Prostate gland (tissue), 2 donors: ENCODE data around the gene LITAF. TPM values are rescaled to one million over a fixed set of nuclear protein-coding genes. Genes with fewer than 3 reads are reported as not detected.

Experiments used
- DNase-seq: peaks from one replicate; pipeline ENCODE4 v3.0.0-alpha.2; 2019; ENCODE audit warnings: low spot score
- H3K27ac ChIP-seq, 2 donors: fragments of 200-600 bp; sonication (generic); 2 replicates each; pipeline ENCODE4 v1.5.1; 2017 to 2019
- H3K27me3 ChIP-seq: fragments of 200-600 bp; sonication (generic); replicated peaks from 2 replicates; pipeline ENCODE4 v1.5.1; 2019; ENCODE audit not compliant: insufficient read depth
- H3K36me3 ChIP-seq, 2 donors: fragments of 200-600 bp; sonication (generic); 1 replicate in 1 of 2; 2 replicates in 1 of 2; pipeline versions ENCODE4 v1.5.1 to v1.8.1; 2017 to 2019
- H3K4me1 ChIP-seq: fragments of 200-600 bp; sonication (generic); replicated peaks from 2 replicates; pipeline ENCODE4 v1.5.1; 2019
- H3K4me3 ChIP-seq, 2 donors: fragments of 200-600 bp; sonication (generic); 2 replicates each; pipeline ENCODE4 v1.5.1; 2017 to 2019
- H3K9me3 ChIP-seq: fragments of 200-600 bp; sonication (generic); 2 replicates; pipeline ENCODE4 v1.5.1; 2017
- CTCF ChIP-seq, 4 experiments: fragments of 200-600 bp in 2 of 4; fragments of 450-650 bp in 2 of 4; sonication (generic) in 2 of 4; IDR thresholded peaks; 1 replicate in 3 of 4; 2 replicates in 1 of 4; pipeline ENCODE4 v1.5.1; 2016 to 2019; ENCODE audit warnings: antibody characterized with exemption in 4 of 4, mild to moderate bottlenecking in 2 of 4, moderate library complexity in 2 of 4
- POLR2A ChIP-seq: fragments of 450-650 bp; IDR thresholded peaks from one replicate; pipeline ENCODE4 v1.6.1; 2016; ENCODE audit warnings: antibody characterized with exemption, mild to moderate bottlenecking
- POLR2AphosphoS5 ChIP-seq: sonication (generic); formaldehyde crosslinking; IDR thresholded peaks from one replicate; pipeline ENCODE4 v1.6.1; 2017; ENCODE audit warnings: antibody characterized with exemption
- WGBS: methylation state at CpG from one replicate; pipeline ENCODE4 v1.1.5; 2018; 5-methylcytosine and 5-hydroxymethylcytosine counted together
- intact Hi-C: fragments of 100-400 bp; cut with DNase I; formaldehyde crosslinking; loops from one replicate; pipeline ENCODE4 v1.14.2; 2022
- total RNA-seq, 2 donors: library from RNA; depleted of rRNA; stranded (reverse); fragments of >200 nt; gene quantifications; one replicate each; pipeline ENCODE4 v1.1.0, GENCODE V29; 2016

LITAF gene
- total RNA-seq, 2 donors from 2014 or later, result 92.5 to 137 TPM

DNA sequence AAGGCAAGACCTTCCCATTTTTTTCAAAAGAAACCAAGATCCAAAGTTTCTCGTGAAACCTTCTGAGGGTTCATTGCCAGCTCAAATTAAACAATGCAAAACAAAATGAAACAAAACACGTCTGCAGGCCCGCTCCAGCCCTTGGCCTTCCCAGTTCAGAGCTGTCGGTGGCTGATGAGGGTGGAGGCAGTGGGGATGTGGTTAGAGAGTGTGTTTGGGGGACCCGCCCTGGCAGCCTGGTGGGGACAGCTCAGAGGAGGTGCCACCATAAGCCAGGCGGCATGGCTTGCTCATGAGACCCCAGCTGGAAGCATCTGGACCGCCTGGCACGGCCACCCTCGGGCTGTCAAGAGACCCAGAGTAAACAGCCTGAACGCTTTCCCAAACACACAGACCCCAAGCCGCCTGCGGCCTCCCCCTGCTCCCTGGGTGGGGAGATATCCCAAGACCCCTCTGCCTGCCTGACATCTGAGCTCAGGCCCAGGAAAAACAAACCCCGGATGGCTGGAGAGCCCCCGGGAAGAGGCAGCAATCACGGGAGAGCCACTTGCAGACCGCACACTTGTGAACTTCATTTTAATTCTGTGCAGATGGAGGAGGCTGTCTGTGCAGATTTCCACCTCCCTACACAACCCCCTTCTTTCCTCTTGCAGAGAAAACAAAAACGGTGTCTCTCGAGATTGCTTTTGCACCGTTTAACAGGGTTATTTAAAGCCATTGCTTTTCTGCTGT lies 35.4 kb upstream of the LITAF start:
- intact Hi-C loops, result no loop called here
- Histone ChIP-seq H3K27me3 (no peaks in the 10 kb centered on the region), H3K36me3 (no peaks in the 10 kb centered on the region), H3K9me3 (no peaks in the 10 kb centered on the region), H3K27ac (peak overlapping the region; percentile 17 to 51), H3K4me1 (no peaks in the 10 kb centered on the region), H3K4me3 (no peak overlapping the region)
- WGBS, result 29% methylated on average over 15 of the region's 19 CpGs
- no peak for DNase-seq
- TF ChIP-seq POLR2A (no peak), CTCF (IDR thresholded peaks at IDR 0.05) (no peak), POLR2AphosphoS5 (no peak)

- Histone ChIP-seq H3K4me1 (no peaks in the 10 kb centered on the region), H3K9me3 (no peaks in the 10 kb centered on the region), H3K27ac (peak overlapping the region in 1 of 2 donors; percentile 17), H3K36me3 (no peaks in the 10 kb centered on the region), H3K4me3 (no peak overlapping the region), H3K27me3 (no peaks in the 10 kb centered on the region)
- intact Hi-C loops, result no loop called here
- TF ChIP-seq POLR2AphosphoS5, result no peak
- no peak for TF ChIP-seq POLR2A
- TF ChIP-seq CTCF (IDR thresholded peaks at IDR 0.05), result no peak
- WGBS, result 38% methylated on average over 6 of the region's 6 CpGs
- no peak for DNase-seq
These were observed 34.8 kb upstream of the LITAF start for GRCh38 chr16:11621539-11621919.

GRCh38 chr16:11620243-11621003 lies 33.7 kb upstream of the LITAF start:
- no peak overlapping the region for H3K27ac ChIP-seq
- no peaks in the 10 kb centered on the region for H3K27me3 ChIP-seq
- intact Hi-C loops, result no loop called here
- no peaks in the 10 kb centered on the region for H3K9me3 ChIP-seq
- no peak for DNase-seq
- TF ChIP-seq POLR2AphosphoS5 (no peak), CTCF (IDR thresholded peaks at IDR 0.05) (no peak), POLR2A (no peak)
- 91% methylated on average over 8 of the region's 8 CpGs for WGBS
- H3K36me3 ChIP-seq, result no peaks in the 10 kb centered on the region
- H3K4me1 ChIP-seq, result no peaks in the 10 kb centered on the region
- H3K4me3 ChIP-seq, result no peak overlapping the region

DNA sequence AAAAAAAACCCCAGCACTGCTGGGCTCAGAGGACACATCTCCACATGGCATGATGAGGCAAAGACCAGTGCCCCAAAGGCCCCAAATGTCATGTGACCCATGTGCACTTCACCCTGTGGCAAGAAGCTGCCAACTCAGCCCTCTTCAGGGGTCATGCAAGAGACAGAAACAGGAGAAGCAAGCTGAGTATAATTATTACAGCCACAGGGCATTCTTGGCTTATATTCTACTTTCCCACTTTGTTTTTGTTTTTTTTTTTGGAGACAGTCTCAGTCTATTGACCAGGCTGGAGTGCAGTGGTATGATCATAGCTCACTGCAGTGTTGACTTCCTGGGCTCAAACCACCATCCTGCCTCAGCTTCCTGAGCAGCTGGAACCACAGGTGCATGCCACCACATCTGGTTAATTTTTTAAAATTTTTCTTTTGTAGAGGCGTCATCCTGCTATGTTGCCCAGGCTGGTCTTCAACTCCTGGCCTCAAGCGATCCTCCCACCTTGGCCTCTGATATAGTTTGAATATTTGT lies 32.7 kb upstream of the LITAF start:
- Histone ChIP-seq H3K4me3 (no peak overlapping the region), H3K9me3 (no peaks in the 10 kb centered on the region), H3K4me1 (no peaks in the 10 kb centered on the region), H3K27ac (no peak overlapping the region), H3K27me3 (no peaks in the 10 kb centered on the region), H3K36me3 (no peaks in the 10 kb centered on the region)
- intact Hi-C loops, result no loop called here
- 78% methylated on average over 2 of the region's 2 CpGs for WGBS
- TF ChIP-seq POLR2A (no peak), POLR2AphosphoS5 (no peak), CTCF (IDR thresholded peaks at IDR 0.05) (no peak)
- DNase-seq, result no peak
